SK-N-SH treated with all-trans-retinoic acid at 6 μM for 48 hours (cell line): ENCODE measurements around the gene TAPBP.

Experiments
- CSDC2 ChIP-seq: fragments of 250-450 bp; sonication (Bioruptor Pico); IDR thresholded peaks from 2 replicates; pipeline ENCODE4 v1.5.0; 2020; ENCODE audit warnings: mild to moderate bottlenecking, moderate library complexity
- GLIS3 ChIP-seq: fragments of 250-450 bp; sonication (Bioruptor Pico); IDR thresholded peaks from 2 replicates; pipeline ENCODE4 v1.5.0; 2020; ENCODE audit warnings: mild to moderate bottlenecking, moderate library complexity
- ISL1 ChIP-seq: fragments of 250-450 bp; sonication (Bioruptor Pico); IDR thresholded peaks from 2 replicates; pipeline ENCODE4 v2.1.2; 2022; ENCODE audit warnings: mild to moderate bottlenecking, moderate library complexity
- OSR1 ChIP-seq: fragments of 250-450 bp; sonication (Bioruptor Pico); IDR thresholded peaks from 2 replicates; pipeline ENCODE4 v1.8.0; 2022; ENCODE audit warnings: moderate library complexity, mild to moderate bottlenecking, inconsistent platforms
- PPARA ChIP-seq: fragments of 250-450 bp; sonication (Bioruptor Pico); IDR thresholded peaks from 2 replicates; pipeline ENCODE4 v1.5.0; 2020; ENCODE audit warnings: mild to moderate bottlenecking, borderline replicate concordance
- RARB ChIP-seq: fragments of 250-450 bp; sonication (Bioruptor Pico); IDR thresholded peaks from 2 replicates; pipeline ENCODE4 v1.8.0; 2021; ENCODE audit warnings: mild to moderate bottlenecking, moderate library complexity
- SNAI2 ChIP-seq: fragments of 250-450 bp; sonication (Bioruptor Pico); IDR thresholded peaks from 2 replicates; pipeline ENCODE4 v1.5.0; 2020; ENCODE audit warnings: mild to moderate bottlenecking, moderate library complexity
- TCF4 ChIP-seq: fragments of 250-450 bp; sonication (Bioruptor Pico); IDR thresholded peaks from 2 replicates; pipeline ENCODE4 v1.8.0; 2021; ENCODE audit warnings: mild to moderate bottlenecking, moderate library complexity, borderline replicate concordance
- ZFP3 ChIP-seq: fragments of 250-450 bp; sonication (Bioruptor Pico); IDR thresholded peaks from 2 replicates; pipeline ENCODE4 v1.5.0; 2020; ENCODE audit warnings: mild to moderate bottlenecking, moderate library complexity
- ZFP30 ChIP-seq: fragments of 450-650 bp; formaldehyde crosslinking; IDR thresholded peaks from 2 replicates; pipeline ENCODE4 v1.5.0; 2022; ENCODE audit warnings: mild to moderate bottlenecking, moderate library complexity
- TF ChIP-seq, protein P1 (sequence below): fragments of 250-450 bp; sonication (Bioruptor Pico); IDR thresholded peaks from 2 replicates; pipeline ENCODE4 v1.8.0; 2020; ENCODE audit warnings: mild to moderate bottlenecking, moderate library complexity, borderline replicate concordance

DNA sequence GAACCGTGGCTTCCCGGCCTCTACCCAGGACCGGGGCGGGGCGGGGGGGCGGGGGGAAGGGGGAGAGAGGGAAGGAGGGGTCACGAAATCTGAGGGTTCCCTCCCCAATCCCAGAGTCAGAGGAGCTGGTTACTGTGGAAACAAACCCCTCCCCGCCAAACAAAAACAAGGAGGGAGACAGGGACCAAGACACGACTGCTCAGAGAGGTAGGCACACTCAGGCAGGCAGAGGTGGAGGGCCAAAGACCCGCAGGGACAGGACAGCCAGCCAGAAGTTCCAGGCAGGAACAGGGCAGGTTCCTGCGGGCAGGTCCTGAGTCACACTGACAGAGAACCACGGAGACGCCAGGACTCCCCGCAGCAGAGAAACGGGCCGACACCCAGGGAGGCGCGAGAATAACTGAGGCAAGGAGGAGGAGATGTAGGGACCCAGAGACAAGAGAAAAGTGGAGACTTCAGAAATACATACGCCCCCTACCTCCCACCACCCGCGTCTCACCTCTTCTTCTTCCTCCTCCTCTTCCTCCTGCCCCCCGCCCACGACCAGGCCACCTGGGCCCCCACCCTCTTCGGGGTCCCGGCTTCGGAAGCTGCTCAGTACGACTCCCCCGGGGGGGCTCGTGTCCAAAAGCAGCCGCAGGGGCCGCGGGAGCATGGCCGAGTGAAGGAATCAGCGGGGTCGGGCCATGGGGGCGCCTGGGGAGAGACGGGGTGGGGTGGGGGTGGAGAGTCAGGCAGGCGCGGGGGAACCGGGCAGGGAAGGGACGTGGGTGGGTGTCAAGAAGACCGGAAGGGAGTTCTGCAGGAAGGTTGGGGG is 15.7 kb downstream of the TAPBP start:
- TF ChIP-seq SNAI2 (CRISPR knock-in tag): no peak
- no peak for TF ChIP-seq TCF4 (CRISPR knock-in tag)
- TF ChIP-seq, protein P1, sequence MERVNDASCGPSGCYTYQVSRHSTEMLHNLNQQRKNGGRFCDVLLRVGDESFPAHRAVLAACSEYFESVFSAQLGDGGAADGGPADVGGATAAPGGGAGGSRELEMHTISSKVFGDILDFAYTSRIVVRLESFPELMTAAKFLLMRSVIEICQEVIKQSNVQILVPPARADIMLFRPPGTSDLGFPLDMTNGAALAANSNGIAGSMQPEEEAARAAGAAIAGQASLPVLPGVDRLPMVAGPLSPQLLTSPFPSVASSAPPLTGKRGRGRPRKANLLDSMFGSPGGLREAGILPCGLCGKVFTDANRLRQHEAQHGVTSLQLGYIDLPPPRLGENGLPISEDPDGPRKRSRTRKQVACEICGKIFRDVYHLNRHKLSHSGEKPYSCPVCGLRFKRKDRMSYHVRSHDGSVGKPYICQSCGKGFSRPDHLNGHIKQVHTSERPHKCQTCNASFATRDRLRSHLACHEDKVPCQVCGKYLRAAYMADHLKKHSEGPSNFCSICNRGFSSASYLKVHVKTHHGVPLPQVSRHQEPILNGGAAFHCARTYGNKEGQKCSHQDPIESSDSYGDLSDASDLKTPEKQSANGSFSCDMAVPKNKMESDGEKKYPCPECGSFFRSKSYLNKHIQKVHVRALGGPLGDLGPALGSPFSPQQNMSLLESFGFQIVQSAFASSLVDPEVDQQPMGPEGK (CRISPR knock-in tag): 0 out of 2 replicates have a peak, but pooled peaks have one; percentile 11
- TF ChIP-seq ISL1: no peak
- no peak for TF ChIP-seq ZFP3 (CRISPR knock-in tag)
- TF ChIP-seq OSR1 (CRISPR knock-in tag): no peak
- no peak for TF ChIP-seq ZFP30 (CRISPR knock-in tag)
- TF ChIP-seq RARB (CRISPR knock-in tag): no peak
- no peak for TF ChIP-seq CSDC2 (CRISPR knock-in tag)
- TF ChIP-seq GLIS3 (CRISPR knock-in tag): no peak
- TF ChIP-seq PPARA (CRISPR knock-in tag): no peak
